ENCODE data around the gene UBASH3A. TPM values are rescaled to one million over a fixed set of nuclear protein-coding genes. Genes with fewer than 3 reads are reported as not detected.

Gene UBASH3A, protein sequence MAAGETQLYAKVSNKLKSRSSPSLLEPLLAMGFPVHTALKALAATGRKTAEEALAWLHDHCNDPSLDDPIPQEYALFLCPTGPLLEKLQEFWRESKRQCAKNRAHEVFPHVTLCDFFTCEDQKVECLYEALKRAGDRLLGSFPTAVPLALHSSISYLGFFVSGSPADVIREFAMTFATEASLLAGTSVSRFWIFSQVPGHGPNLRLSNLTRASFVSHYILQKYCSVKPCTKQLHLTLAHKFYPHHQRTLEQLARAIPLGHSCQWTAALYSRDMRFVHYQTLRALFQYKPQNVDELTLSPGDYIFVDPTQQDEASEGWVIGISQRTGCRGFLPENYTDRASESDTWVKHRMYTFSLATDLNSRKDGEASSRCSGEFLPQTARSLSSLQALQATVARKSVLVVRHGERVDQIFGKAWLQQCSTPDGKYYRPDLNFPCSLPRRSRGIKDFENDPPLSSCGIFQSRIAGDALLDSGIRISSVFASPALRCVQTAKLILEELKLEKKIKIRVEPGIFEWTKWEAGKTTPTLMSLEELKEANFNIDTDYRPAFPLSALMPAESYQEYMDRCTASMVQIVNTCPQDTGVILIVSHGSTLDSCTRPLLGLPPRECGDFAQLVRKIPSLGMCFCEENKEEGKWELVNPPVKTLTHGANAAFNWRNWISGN
- not detected in 2 replicates for total RNA-seq (2014; rRNA removed; shearing (Covaris generic))
- total RNA-seq (2022), result not detected in 2 replicates
- percentile 3 among the genes with signal in this experiment for Bru-seq, nascent RNA
- not detected for BruChase-seq, experiment 1, labeled RNA remaining after a 6-hour chase
- not detected for BruChase-seq, experiment 2, labeled RNA remaining after a 2-hour chase
- long read RNA-seq, result 0 reads

DNA sequence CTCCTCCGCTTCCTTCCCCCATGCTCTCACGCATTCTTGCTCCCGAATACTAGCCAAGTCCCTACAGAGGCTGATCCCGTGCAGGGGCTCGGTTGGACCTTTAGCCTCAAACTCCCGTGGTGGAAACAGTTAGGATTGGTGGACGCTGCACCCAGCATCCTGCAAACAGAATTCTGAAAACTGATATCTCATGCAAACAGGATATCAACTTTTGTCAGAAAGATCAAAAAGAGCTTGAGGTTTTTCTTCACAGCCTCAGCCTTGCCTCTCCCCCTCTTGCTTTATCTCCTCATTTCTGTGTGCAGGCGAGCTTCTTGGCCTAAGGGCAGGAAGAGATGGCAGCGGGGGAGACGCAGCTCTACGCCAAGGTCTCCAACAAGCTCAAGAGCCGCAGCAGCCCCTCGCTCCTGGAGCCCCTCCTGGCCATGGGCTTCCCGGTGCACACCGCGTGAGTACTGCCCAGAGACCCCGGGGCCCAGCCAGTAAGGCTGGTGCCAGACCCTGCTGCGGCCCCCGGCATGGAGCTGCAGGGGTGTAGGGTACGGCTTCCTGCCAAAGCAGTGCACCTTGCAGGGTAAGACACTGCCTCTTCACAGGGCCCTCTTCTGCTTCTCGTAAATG is at the start of gene UBASH3A:
UBASH3A (plus strand) TSS at position 292 of the 621 bp plus-strand sequence; CDS start at position 336, 44 bp downstream.
- H3K27ac ChIP-seq (ENCODE audit: low read depth, low read length, poor library complexity, severe bottlenecking), result no peak within 1 kb of the TSS
- H3K4me1 ChIP-seq (ENCODE audit: insufficient read depth, low read length, poor library complexity, severe bottlenecking), result peaks cover 9% of the 10 kb centered on the region
- H3K4me3 ChIP-seq (ENCODE audit: low read depth, low read length, poor library complexity, severe bottlenecking), result no peak within 1 kb of the TSS
- no peaks in the 10 kb centered on the region for H3K79me2 ChIP-seq (ENCODE audit: insufficient read depth, low read depth, low read length)
- TF ChIP-seq, protein P1, sequence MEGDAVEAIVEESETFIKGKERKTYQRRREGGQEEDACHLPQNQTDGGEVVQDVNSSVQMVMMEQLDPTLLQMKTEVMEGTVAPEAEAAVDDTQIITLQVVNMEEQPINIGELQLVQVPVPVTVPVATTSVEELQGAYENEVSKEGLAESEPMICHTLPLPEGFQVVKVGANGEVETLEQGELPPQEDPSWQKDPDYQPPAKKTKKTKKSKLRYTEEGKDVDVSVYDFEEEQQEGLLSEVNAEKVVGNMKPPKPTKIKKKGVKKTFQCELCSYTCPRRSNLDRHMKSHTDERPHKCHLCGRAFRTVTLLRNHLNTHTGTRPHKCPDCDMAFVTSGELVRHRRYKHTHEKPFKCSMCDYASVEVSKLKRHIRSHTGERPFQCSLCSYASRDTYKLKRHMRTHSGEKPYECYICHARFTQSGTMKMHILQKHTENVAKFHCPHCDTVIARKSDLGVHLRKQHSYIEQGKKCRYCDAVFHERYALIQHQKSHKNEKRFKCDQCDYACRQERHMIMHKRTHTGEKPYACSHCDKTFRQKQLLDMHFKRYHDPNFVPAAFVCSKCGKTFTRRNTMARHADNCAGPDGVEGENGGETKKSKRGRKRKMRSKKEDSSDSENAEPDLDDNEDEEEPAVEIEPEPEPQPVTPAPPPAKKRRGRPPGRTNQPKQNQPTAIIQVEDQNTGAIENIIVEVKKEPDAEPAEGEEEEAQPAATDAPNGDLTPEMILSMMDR (conservative IDR thresholded peaks at IDR 0.05; ENCODE audit: low read length), result no peak
- TF ChIP-seq EZH2phosphoT487 (IDR thresholded peaks at IDR 0.05; ENCODE audit: borderline replicate concordance, low read depth, low read length), result no peak
- H4K20me1 ChIP-seq (ENCODE audit: insufficient read depth, low read length), result no peaks in the 10 kb centered on the region
- intact Hi-C loops (cut with micrococcal nuclease; ENCODE audit: unreplicated experiment), result no loop called here
- no TSS peak for BruUV-seq (replicated peaks)
- peaks cover 9% of the 10 kb centered on the region; the same call in 1 of the 2 replicates for H3K9me3 ChIP-seq (ENCODE audit: low read length)
- H3K4me2 ChIP-seq (ENCODE audit: low read length), result no peak within 1 kb of the TSS
- no peaks in the 10 kb centered on the region for H3K9me2 ChIP-seq (ENCODE audit: insufficient read depth, low read length)
- ChIA-PET POLR2A (interaction anchor here (0.7 to 1.2 kb wide), 5 partner anchors 10 to 216 kb away, joined by 3 to 5 read pairs (median 3); no protein-coding TSS in a partner anchor), CTCF (ENCODE audit: unreplicated experiment) (no interaction called here)
- H2AFZ ChIP-seq (ENCODE audit: low read length), result no peak within 1 kb of the TSS
- H3K36me3 ChIP-seq (ENCODE audit: insufficient read depth, low read length), result no peaks in the 10 kb centered on the region
- no peak for DNase-seq (ENCODE audit: low spot score)

DNA sequence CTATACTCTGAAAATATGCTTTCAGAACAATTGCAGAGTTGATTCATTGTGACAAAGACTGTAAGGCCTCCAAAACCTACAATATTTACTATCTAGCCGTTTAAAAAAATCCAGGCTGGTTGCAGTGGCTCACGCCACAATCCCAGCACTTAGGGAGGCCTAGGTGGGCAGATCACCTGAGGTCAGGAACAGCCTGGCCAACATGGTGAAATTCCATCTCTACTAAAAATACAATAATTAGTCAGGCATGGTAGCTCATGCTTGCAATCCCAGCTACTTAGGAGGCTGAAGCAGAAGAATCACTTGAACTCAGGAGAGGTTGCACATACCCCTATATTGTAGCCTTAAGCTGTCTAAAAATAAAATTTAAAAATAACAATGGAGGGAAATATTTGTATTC is 47.7 kb upstream of the UBASH3A start:
- Histone ChIP-seq H2AFZ (ENCODE audit: low read length) (no peak overlapping the region), H3K36me3 (ENCODE audit: insufficient read depth, low read length) (no peaks in the 10 kb centered on the region), H3K4me3 (ENCODE audit: low read depth, low read length, poor library complexity, severe bottlenecking) (no peak overlapping the region), H3K9me2 (ENCODE audit: insufficient read depth, low read length) (no peaks in the 10 kb centered on the region), H3K9me3 (ENCODE audit: low read length) (peaks cover 12% of the 10 kb centered on the region; the same call in 1 of the 2 replicates), H4K20me1 (ENCODE audit: insufficient read depth, low read length) (no peaks in the 10 kb centered on the region), H3K79me2 (ENCODE audit: insufficient read depth, low read depth, low read length) (no peaks in the 10 kb centered on the region), H3K4me1 (ENCODE audit: insufficient read depth, low read length, poor library complexity, severe bottlenecking) (no peaks in the 10 kb centered on the region), H3K27ac (ENCODE audit: low read depth, low read length, poor library complexity, severe bottlenecking) (no peak overlapping the region), H3K4me2 (ENCODE audit: low read length) (no peak overlapping the region)
- ChIA-PET CTCF (ENCODE audit: unreplicated experiment) (no interaction called here), POLR2A (no interaction called here)
- no peak for TF ChIP-seq EZH2phosphoT487 (IDR thresholded peaks at IDR 0.05; ENCODE audit: borderline replicate concordance, low read depth, low read length)
- TF ChIP-seq, protein P1 (conservative IDR thresholded peaks at IDR 0.05; ENCODE audit: low read length), result no peak
- no peak for DNase-seq (ENCODE audit: low spot score)
- intact Hi-C loops (cut with micrococcal nuclease; ENCODE audit: unreplicated experiment), result no loop called here
- BruUV-seq (replicated peaks), result no TSS peak
